HL-60/S4 treated with retinoic acid at 250 ng/mL for 4 days and 3 days (cell line): Measurements from ENCODE around the gene TAS2R31.

Source experiments
- in situ Hi-C: fragments of 300-500 bp; cut with MboI; formaldehyde crosslinking; loops from 2 replicates; pipeline ENCODE4 v1.7.0; 2022; ENCODE audit warnings: low sequenced_read_pairs

The TAS2R31 gene

DNA sequence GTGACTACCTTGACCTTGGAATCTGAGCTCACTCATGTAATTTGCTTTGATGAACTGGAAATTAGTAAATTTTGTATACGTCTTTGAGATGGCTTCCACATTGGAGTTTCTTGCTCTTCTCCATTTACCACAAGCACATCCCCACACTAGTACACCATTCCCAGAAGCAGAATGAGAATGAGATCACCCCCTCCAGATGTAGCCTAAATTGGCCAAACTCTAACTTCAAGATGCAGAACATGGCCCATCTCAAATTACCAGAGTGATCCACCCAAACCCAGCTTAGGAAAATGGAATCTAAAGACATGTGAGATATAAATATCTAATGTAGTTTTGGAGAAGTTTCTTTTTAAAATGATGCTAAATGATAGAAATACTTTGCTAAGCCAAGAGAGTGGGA, 23.6 kb downstream of the TAS2R31 start:
- in situ Hi-C loops, result no loop called here

DNA sequence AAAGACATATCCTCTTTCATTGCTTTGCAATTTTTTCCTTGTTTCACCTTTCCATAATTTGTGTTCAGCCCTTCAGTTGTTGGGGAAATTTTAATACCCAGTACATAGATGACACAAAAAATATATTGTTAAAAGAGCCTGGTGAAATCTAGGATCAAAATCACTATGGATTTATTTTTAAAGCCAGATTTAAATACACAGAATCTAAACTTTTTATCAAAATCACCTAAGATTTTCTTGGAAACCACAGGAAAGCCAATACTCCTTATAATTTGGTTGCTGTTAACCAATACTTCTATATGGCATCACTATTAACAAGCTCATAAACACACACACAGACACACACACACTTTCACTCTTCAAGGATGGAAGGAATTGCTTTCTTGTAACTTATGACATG, 33.0 kb downstream of the TAS2R31 start, which contains the start of gene TAS2R20:
TAS2R20 (minus strand) TSS at position 101 of the 400 bp plus-strand sequence. CDS start 429 bp downstream, outside the sequence.
- in situ Hi-C loops, result no loop called here

DNA sequence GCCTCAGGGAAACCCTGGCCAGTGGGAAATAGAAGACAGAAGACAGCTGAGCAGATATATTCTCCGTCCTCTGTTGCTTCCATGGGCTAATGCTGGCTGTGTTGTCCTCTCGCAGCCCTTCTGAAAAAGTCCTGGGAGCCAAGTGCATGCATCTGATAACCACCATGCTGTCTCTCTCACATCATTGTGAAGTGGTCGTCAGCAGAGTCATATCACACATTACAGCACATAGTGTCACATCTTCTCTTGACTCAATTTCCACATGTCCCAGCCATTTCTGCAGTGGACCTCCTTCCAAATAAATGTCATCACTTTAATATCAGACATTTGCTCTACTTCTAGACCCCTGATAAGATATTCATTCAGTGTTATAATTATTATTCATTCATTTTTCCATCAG, 36.9 kb downstream of the TAS2R31 start:
- in situ Hi-C loops, result no loop called here

DNA sequence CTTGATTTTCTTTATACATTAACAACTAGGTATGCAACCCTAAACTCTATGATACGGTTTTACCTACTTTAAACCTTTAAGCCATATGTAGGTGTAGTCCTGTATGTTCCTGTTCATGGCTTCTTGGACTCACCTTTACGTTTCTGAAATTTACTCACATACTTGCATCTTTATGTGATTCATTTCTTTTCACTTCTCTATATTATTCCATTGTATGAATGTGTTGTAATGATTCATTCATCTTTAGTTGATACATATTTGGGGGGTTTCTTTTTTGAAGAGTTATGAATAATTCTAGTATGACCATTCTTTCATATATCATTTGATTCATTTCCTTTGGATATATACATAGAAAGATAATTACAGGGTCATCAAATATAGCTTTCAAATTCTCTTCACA, 42.1 kb downstream of the TAS2R31 start:
- in situ Hi-C loops, result no loop called here

DNA sequence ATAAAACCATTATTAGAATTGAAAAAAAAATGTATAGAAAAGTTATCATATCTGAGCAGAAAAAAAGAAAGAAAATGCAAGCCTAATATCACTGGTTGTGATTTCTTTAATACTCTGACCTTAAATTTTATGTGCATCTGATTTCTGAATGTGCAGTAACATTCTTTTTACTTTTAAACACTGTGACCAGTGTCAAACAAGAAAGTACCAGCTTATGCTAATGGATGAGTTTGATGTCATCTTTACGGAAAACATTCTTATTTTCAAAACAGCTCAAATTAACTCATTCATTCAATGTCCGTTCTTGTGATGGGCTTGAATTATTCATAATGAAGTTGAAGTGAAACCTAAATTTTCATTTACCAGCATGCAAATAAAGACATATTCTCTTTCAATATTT, 44.4 kb downstream of the TAS2R31 start, which contains the start of gene TAS2R50:
TAS2R50 (minus strand) TSS at position 101 of the 400 bp plus-strand sequence; CDS start at position 49, 52 bp downstream.
- in situ Hi-C loops, result no loop called here

DNA sequence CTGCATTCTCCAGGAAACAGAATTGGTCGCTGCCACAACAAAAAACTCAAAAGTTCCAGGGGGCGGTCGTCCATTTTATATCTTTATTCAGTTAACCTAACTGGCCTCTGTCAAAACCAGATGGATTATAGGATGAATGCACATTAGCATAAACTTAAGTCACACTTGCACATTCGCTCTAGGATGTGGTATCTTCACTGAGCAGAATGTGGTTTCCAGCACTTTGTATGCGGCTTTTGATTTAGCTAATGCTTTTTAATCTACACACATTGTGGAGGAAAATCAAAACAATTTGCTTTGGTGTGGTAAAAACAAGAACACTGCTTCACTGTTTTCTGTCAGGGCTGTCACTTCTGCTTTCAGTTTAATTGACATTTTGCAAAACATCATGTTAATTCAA, 49.0 kb downstream of the TAS2R31 start:
- in situ Hi-C loops, result no loop called here
